Measurements from ENCODE around the gene UQCRQ.

DNA sequence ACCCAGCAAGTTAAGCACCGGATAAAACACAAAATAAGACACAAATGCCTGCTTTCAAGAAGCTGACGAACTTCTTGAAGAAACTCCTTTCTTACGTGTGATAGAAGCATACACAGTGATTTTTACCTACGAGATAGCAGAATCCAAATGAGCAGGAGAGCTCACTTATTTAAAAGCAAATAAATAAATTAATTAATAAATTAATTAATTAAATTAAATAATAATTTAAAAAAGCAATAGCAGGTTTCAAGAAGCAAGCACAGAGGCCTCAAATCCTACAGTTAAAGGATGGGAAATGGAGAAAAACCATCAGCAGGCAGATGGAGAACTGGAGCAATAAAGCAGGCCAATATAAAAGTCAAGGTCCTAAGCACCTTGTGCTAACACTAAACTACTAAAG is 24.4 kb downstream of the UQCRQ start:
- TF ChIP-seq, protein P1, sequence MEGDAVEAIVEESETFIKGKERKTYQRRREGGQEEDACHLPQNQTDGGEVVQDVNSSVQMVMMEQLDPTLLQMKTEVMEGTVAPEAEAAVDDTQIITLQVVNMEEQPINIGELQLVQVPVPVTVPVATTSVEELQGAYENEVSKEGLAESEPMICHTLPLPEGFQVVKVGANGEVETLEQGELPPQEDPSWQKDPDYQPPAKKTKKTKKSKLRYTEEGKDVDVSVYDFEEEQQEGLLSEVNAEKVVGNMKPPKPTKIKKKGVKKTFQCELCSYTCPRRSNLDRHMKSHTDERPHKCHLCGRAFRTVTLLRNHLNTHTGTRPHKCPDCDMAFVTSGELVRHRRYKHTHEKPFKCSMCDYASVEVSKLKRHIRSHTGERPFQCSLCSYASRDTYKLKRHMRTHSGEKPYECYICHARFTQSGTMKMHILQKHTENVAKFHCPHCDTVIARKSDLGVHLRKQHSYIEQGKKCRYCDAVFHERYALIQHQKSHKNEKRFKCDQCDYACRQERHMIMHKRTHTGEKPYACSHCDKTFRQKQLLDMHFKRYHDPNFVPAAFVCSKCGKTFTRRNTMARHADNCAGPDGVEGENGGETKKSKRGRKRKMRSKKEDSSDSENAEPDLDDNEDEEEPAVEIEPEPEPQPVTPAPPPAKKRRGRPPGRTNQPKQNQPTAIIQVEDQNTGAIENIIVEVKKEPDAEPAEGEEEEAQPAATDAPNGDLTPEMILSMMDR (IDR thresholded peaks at IDR 0.05), result no peak
- no peak for TF ChIP-seq POLR2A (IDR thresholded peaks at IDR 0.05)

All from thyroid gland (tissue), 4 donors.